ENCODE data around the gene SH2D5. TPM values are rescaled to one million over a fixed set of nuclear protein-coding genes. Genes with fewer than 3 reads are reported as not detected.

The SH2D5 gene
- polyA plus RNA-seq, 1 donor from 2014 or later, result 14.1 TPM

GRCh38 chr1:20733360-20733975 lies 965 bp upstream of the SH2D5 start:
- Histone ChIP-seq H3K36me3 (ENCODE audit: insufficient read depth, low read length) (no peaks in the 10 kb centered on the region), H3K4me3 (ENCODE audit: low read length) (peak overlapping the region; percentile 79), H3F3A (ENCODE audit: insufficient read depth, low read length, poor library complexity, severe bottlenecking) (no peaks in the 10 kb centered on the region), H3K9ac (ENCODE audit: low read length) (no peak overlapping the region), H3K27ac (ENCODE audit: low read length) (no peak overlapping the region), H3K9me3 (ENCODE audit: low read length) (no peaks in the 10 kb centered on the region), H3K4me2 (ENCODE audit: low read length) (no peak overlapping the region), H3K9me2 (ENCODE audit: insufficient read depth, low read length) (no peaks in the 10 kb centered on the region), H3K79me2 (replicated peaks; ENCODE audit: insufficient read depth, low read length) (no peaks in the 10 kb centered on the region), H3K27me3 (ENCODE audit: insufficient read depth, low read depth, low read length) (peaks cover 11% of the 10 kb centered on the region), H2AFZ (ENCODE audit: low read depth, low read length) (no peak overlapping the region), H4K20me1 (ENCODE audit: insufficient read depth) (no peaks in the 10 kb centered on the region)
- TF ChIP-seq POLR2AphosphoS5 (IDR thresholded peaks at IDR 0.05) (no peak), CTCF (IDR thresholded peaks at IDR 0.05; ENCODE audit: poor library complexity, severe bottlenecking) (no peak), RAD21 (conservative IDR thresholded peaks at IDR 0.05) (no peak)

GRCh38 chr1:20732071-20732587 lies 374 bp downstream of the SH2D5 start:
- Histone ChIP-seq H3K27me3 (ENCODE audit: insufficient read depth, low read depth, low read length) (peaks cover 11% of the 10 kb centered on the region), H2AFZ (ENCODE audit: low read depth, low read length) (no peak overlapping the region), H3K9ac (ENCODE audit: low read length) (peak overlapping the region; percentile 55), H3F3A (ENCODE audit: insufficient read depth, low read length, poor library complexity, severe bottlenecking) (no peaks in the 10 kb centered on the region), H3K4me3 (ENCODE audit: low read length) (peak overlapping the region; percentile 79), H3K4me2 (ENCODE audit: low read length) (peak overlapping the region; percentile 40), H3K9me3 (ENCODE audit: low read length) (no peaks in the 10 kb centered on the region), H3K27ac (ENCODE audit: low read length) (no peak overlapping the region), H3K36me3 (ENCODE audit: insufficient read depth, low read length) (no peaks in the 10 kb centered on the region), H3K79me2 (replicated peaks; ENCODE audit: insufficient read depth, low read length) (no peaks in the 10 kb centered on the region), H4K20me1 (ENCODE audit: insufficient read depth) (no peaks in the 10 kb centered on the region), H3K9me2 (ENCODE audit: insufficient read depth, low read length) (no peaks in the 10 kb centered on the region)
- TF ChIP-seq EZH2 (IDR thresholded peaks at IDR 0.05; ENCODE audit: borderline replicate concordance, insufficient read depth, low read length, poor library complexity, severe bottlenecking), result no peak
- no peak for TF ChIP-seq REST (IDR thresholded peaks at IDR 0.05; ENCODE audit: borderline replicate concordance)
- peak; percentile 32 for TF ChIP-seq SMC3 (conservative IDR thresholded peaks at IDR 0.05; ENCODE audit: poor library complexity)
- no peak for TF ChIP-seq RAD21 (conservative IDR thresholded peaks at IDR 0.05)
- peak; percentile 21 for TF ChIP-seq EP300 (conservative IDR thresholded peaks at IDR 0.05; ENCODE audit: poor library complexity, severe bottlenecking)
- peak; percentile 57 for TF ChIP-seq MXI1 (conservative IDR thresholded peaks at IDR 0.05; ENCODE audit: poor library complexity, severe bottlenecking)
- no peak for TF ChIP-seq POLR2AphosphoS5 (IDR thresholded peaks at IDR 0.05)
- TF ChIP-seq CTCF (IDR thresholded peaks at IDR 0.05; ENCODE audit: poor library complexity, severe bottlenecking), result no peak
- TF ChIP-seq TAF1 (IDR thresholded peaks at IDR 0.05; ENCODE audit: low read depth), result no peak
